Liver (tissue), 3 donors: ENCODE results near the gene NUDC.
A peak's percentile ranks its signal among the peaks of the same experiment; 100 is the strongest.

ENCODE experiments used
- EGR1 ChIP-seq, 2 donors: IDR thresholded peaks; 2 replicates each; pipeline ENCODE4 v1.6.1; 2016 to 2018; ENCODE audit warnings: antibody characterized with exemption in 2 of 2, low read depth in 2 of 2
- GABPA ChIP-seq, 2 donors: IDR thresholded peaks in 1 of 2; conservative IDR thresholded peaks in 1 of 2; 2 replicates each; pipeline ENCODE4 v1.6.1; 2016; ENCODE audit warnings: antibody characterized with exemption in 2 of 2, mild to moderate bottlenecking in 1 of 2, moderate library complexity in 1 of 2
- HNF4A ChIP-seq, 2 donors: conservative IDR thresholded peaks; 2 replicates each; pipeline ENCODE4 v1.6.1; 2016; ENCODE audit warnings: antibody characterized with exemption in 2 of 2, mild to moderate bottlenecking in 2 of 2
- HNF4G ChIP-seq: IDR thresholded peaks from 2 replicates; pipeline ENCODE4 v1.6.1; 2016; ENCODE audit warnings: antibody characterized with exemption
- JUND ChIP-seq, 2 donors: IDR thresholded peaks; 2 replicates each; pipeline ENCODE4 v1.6.1; 2016; ENCODE audit warnings: antibody characterized with exemption in 2 of 2
- SP1 ChIP-seq: IDR thresholded peaks from 2 replicates; pipeline ENCODE4 v1.6.1; 2018; ENCODE audit warnings: antibody characterized with exemption, mild to moderate bottlenecking
- TAF1 ChIP-seq: conservative IDR thresholded peaks from 2 replicates; pipeline ENCODE4 v1.6.1; 2016; ENCODE audit warnings: antibody characterized with exemption, mild to moderate bottlenecking
- YY1 ChIP-seq: IDR thresholded peaks from 2 replicates; pipeline ENCODE4 v1.6.1; 2016; ENCODE audit warnings: antibody characterized with exemption, mild to moderate bottlenecking
- TF ChIP-seq, protein P1 (sequence below): fragments of 150-350 bp; IDR thresholded peaks from 2 replicates; pipeline ENCODE4 v1.5.1; 2017; ENCODE audit warnings: improper control_type of control experiment, low read depth, low read length; ENCODE audit not compliant: missing input control
- TF ChIP-seq, protein P2 (sequence below): IDR thresholded peaks from 2 replicates; pipeline ENCODE4 v1.6.1; 2016; ENCODE audit warnings: antibody characterized with exemption, mild to moderate bottlenecking
- TF ChIP-seq, protein P3 (sequence below): IDR thresholded peaks from 2 replicates; pipeline ENCODE4 v1.6.1; 2016; ENCODE audit warnings: antibody characterized with exemption
- TF ChIP-seq, protein P4 (sequence below): IDR thresholded peaks from 2 replicates; pipeline ENCODE4 v1.6.1; 2016; ENCODE audit warnings: antibody characterized with exemption
- TF ChIP-seq, protein P5 (sequence below): IDR thresholded peaks from 2 replicates; pipeline ENCODE4 v1.6.1; 2016; ENCODE audit warnings: antibody characterized with exemption
- donor health status: healthy.
- donor health status: healthy.

DNA sequence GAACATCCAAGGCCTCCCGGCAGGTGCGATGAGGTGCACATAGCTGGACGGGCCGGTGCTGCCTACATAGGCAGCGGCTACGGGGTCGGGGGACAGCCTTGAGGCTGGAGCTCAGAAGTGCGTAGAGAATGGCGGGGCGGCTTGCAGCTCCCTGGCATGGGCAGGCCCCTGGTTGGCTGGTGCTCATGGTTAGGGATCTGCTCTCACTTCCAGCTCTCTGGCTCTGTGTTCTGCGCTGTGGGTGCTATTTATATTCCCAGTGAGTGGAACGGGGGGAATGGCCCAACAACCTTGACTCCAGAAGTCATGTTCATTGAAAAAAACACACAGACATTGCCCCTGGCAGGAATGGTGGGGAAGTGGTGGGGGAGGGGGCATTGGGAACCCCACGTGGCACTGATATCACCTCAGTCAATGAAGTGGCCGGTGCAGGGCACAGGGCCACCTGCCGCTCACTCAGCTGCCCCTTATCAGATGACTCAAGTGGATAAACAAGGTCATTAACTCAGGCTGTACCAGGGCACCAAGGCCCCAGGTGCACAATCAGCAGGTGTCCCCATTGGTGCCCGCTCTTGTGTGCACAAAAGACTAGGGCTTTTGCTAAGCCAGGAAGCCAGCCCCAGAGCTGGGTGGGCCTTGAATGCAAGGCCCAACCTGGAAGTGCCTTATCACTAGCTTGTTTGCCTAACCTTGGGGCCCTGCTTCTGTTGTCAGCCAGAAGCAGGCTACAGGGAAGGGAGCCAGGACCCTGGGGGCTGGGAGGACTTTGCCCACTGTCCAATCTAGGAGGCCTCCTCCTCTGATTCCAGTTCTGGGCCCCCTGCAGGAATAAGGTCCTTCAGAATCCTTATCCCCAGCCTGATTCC is 7.6 kb upstream of the NUDC start, which contains the start of gene NR0B2:
- TF ChIP-seq, protein P1, sequence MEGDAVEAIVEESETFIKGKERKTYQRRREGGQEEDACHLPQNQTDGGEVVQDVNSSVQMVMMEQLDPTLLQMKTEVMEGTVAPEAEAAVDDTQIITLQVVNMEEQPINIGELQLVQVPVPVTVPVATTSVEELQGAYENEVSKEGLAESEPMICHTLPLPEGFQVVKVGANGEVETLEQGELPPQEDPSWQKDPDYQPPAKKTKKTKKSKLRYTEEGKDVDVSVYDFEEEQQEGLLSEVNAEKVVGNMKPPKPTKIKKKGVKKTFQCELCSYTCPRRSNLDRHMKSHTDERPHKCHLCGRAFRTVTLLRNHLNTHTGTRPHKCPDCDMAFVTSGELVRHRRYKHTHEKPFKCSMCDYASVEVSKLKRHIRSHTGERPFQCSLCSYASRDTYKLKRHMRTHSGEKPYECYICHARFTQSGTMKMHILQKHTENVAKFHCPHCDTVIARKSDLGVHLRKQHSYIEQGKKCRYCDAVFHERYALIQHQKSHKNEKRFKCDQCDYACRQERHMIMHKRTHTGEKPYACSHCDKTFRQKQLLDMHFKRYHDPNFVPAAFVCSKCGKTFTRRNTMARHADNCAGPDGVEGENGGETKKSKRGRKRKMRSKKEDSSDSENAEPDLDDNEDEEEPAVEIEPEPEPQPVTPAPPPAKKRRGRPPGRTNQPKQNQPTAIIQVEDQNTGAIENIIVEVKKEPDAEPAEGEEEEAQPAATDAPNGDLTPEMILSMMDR, result no peak
- TF ChIP-seq, protein P2, sequence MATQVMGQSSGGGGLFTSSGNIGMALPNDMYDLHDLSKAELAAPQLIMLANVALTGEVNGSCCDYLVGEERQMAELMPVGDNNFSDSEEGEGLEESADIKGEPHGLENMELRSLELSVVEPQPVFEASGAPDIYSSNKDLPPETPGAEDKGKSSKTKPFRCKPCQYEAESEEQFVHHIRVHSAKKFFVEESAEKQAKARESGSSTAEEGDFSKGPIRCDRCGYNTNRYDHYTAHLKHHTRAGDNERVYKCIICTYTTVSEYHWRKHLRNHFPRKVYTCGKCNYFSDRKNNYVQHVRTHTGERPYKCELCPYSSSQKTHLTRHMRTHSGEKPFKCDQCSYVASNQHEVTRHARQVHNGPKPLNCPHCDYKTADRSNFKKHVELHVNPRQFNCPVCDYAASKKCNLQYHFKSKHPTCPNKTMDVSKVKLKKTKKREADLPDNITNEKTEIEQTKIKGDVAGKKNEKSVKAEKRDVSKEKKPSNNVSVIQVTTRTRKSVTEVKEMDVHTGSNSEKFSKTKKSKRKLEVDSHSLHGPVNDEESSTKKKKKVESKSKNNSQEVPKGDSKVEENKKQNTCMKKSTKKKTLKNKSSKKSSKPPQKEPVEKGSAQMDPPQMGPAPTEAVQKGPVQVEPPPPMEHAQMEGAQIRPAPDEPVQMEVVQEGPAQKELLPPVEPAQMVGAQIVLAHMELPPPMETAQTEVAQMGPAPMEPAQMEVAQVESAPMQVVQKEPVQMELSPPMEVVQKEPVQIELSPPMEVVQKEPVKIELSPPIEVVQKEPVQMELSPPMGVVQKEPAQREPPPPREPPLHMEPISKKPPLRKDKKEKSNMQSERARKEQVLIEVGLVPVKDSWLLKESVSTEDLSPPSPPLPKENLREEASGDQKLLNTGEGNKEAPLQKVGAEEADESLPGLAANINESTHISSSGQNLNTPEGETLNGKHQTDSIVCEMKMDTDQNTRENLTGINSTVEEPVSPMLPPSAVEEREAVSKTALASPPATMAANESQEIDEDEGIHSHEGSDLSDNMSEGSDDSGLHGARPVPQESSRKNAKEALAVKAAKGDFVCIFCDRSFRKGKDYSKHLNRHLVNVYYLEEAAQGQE, result peak; percentile 69
- TF ChIP-seq, protein P3, sequence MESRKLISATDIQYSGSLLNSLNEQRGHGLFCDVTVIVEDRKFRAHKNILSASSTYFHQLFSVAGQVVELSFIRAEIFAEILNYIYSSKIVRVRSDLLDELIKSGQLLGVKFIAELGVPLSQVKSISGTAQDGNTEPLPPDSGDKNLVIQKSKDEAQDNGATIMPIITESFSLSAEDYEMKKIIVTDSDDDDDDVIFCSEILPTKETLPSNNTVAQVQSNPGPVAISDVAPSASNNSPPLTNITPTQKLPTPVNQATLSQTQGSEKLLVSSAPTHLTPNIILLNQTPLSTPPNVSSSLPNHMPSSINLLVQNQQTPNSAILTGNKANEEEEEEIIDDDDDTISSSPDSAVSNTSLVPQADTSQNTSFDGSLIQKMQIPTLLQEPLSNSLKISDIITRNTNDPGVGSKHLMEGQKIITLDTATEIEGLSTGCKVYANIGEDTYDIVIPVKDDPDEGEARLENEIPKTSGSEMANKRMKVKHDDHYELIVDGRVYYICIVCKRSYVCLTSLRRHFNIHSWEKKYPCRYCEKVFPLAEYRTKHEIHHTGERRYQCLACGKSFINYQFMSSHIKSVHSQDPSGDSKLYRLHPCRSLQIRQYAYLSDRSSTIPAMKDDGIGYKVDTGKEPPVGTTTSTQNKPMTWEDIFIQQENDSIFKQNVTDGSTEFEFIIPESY, result peak; percentile 93
- TF ChIP-seq HNF4A (conservative IDR thresholded peaks at IDR 0.05) (peak; percentile 85 to 91), EGR1 (IDR thresholded peaks at IDR 0.05; ENCODE audit: low read depth in 2 of 2) (peak; percentile 67 to 80), GABPA (IDR thresholded peaks at IDR 0.05 in 1 of 2, conservative IDR thresholded peaks at IDR 0.05 in 1 of 2) (peak; percentile 37 to 51), YY1 (peak; percentile 91), HNF4G (peak; percentile 85), TAF1 (peak; percentile 99), SP1 (peak; percentile 99), JUND (IDR thresholded peaks at IDR 0.05) (peak; percentile 92 to 93)
- TF ChIP-seq, protein P4, sequence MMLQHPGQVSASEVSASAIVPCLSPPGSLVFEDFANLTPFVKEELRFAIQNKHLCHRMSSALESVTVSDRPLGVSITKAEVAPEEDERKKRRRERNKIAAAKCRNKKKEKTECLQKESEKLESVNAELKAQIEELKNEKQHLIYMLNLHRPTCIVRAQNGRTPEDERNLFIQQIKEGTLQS, result peak; percentile 95
- TF ChIP-seq, protein P5, sequence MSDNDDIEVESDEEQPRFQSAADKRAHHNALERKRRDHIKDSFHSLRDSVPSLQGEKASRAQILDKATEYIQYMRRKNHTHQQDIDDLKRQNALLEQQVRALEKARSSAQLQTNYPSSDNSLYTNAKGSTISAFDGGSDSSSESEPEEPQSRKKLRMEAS, result peak; percentile 98
